Measurements from ENCODE around the gene MOSMO.
"Not testable (repeated sequence)": the region's sequence is repeated elsewhere in the genome, so short reads cannot be mapped to it uniquely, and the experiment has no call there.

MOSMO gene

DNA sequence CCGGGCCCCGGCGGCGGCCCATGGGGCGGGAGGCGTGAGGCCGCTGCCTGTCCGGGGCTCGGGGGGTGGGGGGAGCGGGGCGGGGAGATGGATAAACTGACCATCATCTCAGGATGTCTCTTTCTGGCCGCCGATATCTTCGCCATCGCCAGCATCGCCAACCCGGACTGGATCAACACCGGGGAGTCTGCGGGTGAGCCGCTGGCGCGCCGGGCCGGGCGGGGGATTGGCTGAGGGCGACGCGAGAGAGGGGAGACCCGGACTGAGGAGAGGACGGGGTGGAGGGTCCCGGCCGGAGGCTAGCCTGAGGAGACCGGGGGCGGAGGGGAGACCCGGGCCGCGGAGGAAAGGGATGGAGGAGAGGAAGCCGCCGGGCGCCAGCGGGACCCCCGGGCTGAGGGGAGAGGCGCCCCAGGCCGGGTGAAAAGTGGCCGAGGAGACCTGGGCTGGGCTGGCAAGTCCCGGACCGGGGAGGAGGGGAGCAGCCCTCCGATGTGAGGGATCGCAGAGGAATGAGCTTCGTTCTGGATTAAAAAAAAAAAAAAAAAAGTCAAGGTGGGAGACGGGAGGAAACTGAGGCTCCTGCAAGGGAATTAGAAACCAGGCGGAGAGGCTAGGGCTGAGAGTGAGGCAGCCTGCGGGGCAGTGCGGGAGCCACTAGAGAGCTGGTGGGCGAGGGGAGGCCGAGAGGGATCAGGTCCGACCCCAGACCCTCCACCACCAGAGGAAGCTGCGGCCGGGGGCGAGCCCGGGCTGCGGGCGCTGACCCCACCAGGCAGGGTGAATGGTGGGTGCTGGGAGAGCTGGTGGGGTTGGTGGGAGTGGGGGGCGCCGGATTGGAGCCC is 526 bp downstream of the MOSMO start:
- peak in 1 of 3 experiments; percentile 20 for DNase-seq
- Mint-ChIP-seq H3K4me1 (ENCODE audit: low read depth in 2 of 2) (peaks cover 26 to 47% of the 10 kb centered on the region in 2 donors), H3K27ac (peak overlapping the region; percentile 65 to 97), H3K4me3 (peak overlapping the region; percentile 87 to 89), H3K9me3 (no peaks in the 10 kb centered on the region), H3K27me3 (no peaks in the 10 kb centered on the region), H3K36me3 (ENCODE audit: insufficient read depth) (peaks cover 5% of the 10 kb centered on the region)
- peak; percentile 36 for ATAC-seq (replicated peaks)

DNA sequence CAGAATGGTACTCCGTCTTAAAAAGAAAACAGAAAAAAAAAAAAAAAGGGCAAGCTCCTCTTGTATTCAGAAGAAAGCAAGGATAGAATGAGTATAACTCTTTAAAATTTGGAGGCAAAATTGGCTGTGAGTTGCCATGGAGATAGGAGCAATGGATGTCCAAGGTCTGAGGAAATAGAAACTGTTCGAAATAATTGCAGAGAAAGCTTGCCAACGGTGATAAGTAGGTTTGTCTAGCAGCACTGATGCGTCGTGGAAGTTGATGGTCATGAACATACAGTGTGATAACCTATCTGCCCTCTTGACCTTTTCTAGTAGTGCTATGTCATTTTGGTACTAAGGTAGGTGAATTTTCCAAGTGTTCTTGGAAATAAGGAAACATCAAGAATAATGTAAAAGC is 3.0 kb downstream of the MOSMO start:
- H3K4me1 Mint-ChIP-seq (ENCODE audit: low read depth in 2 of 2), result peaks cover 31 to 53% of the 10 kb centered on the region in 2 donors
- H3K4me3 Mint-ChIP-seq, result no peak overlapping the region
- no peak for ATAC-seq (replicated peaks)
- H3K9me3 Mint-ChIP-seq, result no peaks in the 10 kb centered on the region
- no peaks in the 10 kb centered on the region for H3K27me3 Mint-ChIP-seq
- peaks cover 5% of the 10 kb centered on the region for H3K36me3 Mint-ChIP-seq (ENCODE audit: insufficient read depth)
- H3K27ac Mint-ChIP-seq, result peak overlapping the region; percentile 2 to 26
- no peak for DNase-seq

- no peak for ATAC-seq (replicated peaks)
- Mint-ChIP-seq H3K4me3 (no peak overlapping the region), H3K27ac (peak overlapping the region in 1 of 2 donors; percentile 27), H3K9me3 (no peaks in the 10 kb centered on the region), H3K4me1 (ENCODE audit: low read depth in 2 of 2) (peaks cover 31 to 55% of the 10 kb centered on the region in 2 donors), H3K36me3 (ENCODE audit: insufficient read depth) (peaks cover 5% of the 10 kb centered on the region), H3K27me3 (no peaks in the 10 kb centered on the region)
- DNase-seq, result no peak
These were observed 4.3 kb downstream of the MOSMO start for GRCh38 chr16:22012241-22012640.

DNA sequence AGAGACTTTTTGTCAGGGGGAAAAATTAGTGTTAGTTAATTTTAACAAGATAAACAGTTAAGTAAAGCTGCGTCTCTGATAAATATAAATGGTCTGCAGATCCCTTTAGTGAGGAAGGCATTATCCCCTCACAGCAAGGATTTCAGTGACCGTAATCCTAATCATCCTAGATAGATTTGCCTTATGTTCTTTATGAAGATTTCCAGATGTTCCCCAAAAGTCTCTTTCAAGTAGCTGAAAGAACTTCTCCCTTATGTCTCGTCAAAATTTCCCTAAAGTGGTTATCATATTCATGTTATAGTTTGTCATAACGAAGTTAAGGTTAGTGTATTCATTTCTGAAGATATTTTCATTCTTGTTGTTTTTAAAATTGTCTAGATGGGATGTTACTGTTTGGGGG is 5.6 kb downstream of the MOSMO start:
- no peaks in the 10 kb centered on the region for H3K9me3 Mint-ChIP-seq
- no peak overlapping the region for H3K4me3 Mint-ChIP-seq
- H3K27me3 Mint-ChIP-seq, result no peaks in the 10 kb centered on the region
- peaks cover 29 to 52% of the 10 kb centered on the region in 2 donors for H3K4me1 Mint-ChIP-seq (ENCODE audit: low read depth in 2 of 2)
- no peaks in the 10 kb centered on the region for H3K36me3 Mint-ChIP-seq (ENCODE audit: insufficient read depth)
- ATAC-seq (replicated peaks), result no peak
- DNase-seq, result no peak
- H3K27ac Mint-ChIP-seq, result peak overlapping the region in 1 of 2 donors; percentile 27

DNA sequence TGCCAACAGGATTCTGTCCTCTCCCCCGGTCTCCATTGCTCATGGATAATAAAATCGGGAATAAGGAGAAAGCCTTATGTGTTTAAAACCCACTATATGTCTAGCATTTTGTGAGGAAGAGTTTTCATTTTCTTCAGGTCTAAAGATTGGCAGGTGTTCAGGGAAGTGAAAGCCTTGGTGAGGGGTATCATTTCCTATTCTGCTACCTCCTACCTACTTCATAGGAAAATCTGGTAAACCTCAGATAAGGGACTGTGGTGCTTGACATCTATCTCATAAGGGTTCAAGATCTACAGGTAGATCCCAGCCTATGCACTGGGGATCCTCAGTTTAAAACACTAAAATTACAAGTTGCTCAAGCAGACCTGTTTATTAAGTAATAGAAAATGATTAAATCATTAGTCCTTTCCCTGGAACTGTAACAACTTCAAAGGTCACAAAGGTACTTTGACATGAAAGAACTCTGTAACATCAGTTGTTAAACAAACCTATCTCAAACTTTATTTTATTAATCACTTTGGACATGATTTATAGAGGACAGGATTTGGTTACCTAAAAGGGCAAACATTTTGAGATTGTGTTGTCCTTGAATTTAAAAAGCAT is 6.5 kb downstream of the MOSMO start:
- Mint-ChIP-seq H3K27ac (no peak overlapping the region), H3K4me1 (ENCODE audit: low read depth in 2 of 2) (peaks cover 25 to 51% of the 10 kb centered on the region in 2 donors), H3K9me3 (no peaks in the 10 kb centered on the region), H3K27me3 (no peaks in the 10 kb centered on the region), H3K4me3 (no peak overlapping the region), H3K36me3 (ENCODE audit: insufficient read depth) (no peaks in the 10 kb centered on the region)
- no peak for ATAC-seq (replicated peaks)
- DNase-seq, result no peak

DNA sequence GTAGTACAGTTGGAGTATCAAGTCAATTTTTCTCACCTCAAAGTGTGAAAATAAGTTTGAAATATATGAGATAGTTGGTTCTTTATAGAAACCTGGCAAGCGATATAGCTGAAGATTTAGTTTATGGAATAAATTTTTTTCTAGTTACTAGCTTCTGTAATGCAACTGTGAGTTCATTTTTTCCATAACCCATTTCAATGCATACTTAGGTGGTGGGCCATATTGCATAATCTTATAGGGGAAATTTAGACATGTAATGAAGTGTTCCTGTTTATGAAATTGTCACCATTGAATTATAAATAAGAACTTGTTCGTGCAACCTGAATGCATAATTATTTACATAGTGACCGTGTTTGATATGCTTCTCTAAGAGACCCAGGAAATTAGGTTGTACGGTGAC is 9.0 kb downstream of the MOSMO start:
- H3K27me3 Mint-ChIP-seq, result no peaks in the 10 kb centered on the region
- DNase-seq (no peak), ATAC-seq (replicated peaks) (no peak)
- H3K9me3 Mint-ChIP-seq, result no peaks in the 10 kb centered on the region
- H3K36me3 Mint-ChIP-seq (ENCODE audit: insufficient read depth), result no peaks in the 10 kb centered on the region
- H3K4me1 Mint-ChIP-seq (ENCODE audit: low read depth in 2 of 2), result peaks cover 24 to 44% of the 10 kb centered on the region in 2 donors
- H3K27ac Mint-ChIP-seq, result no peak overlapping the region
- H3K4me3 Mint-ChIP-seq, result no peak overlapping the region

DNA sequence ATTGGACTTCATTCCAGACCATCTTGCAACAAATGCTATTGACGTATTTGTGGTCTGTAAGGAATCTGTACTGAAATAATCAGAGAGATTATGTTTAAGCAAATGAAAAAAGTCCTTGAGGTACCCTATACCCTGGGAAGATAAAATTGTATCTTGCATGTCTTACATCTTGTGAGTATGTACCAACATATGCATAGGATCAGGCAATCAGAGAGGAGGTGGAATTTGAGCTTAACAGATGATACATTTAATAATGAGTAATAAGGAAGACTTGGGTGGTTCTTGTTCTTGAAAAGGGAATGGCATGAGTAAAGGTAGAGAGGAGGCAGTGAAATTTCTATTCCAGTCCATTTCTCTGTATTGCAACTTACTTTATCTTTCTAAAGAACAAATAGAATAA is 10.6 kb downstream of the MOSMO start:
- H3K27ac Mint-ChIP-seq, result no peak overlapping the region
- H3K4me3 Mint-ChIP-seq, result no peak overlapping the region
- H3K4me1 Mint-ChIP-seq (ENCODE audit: low read depth in 2 of 2), result peaks cover 22 to 37% of the 10 kb centered on the region in 2 donors
- H3K9me3 Mint-ChIP-seq, result no peaks in the 10 kb centered on the region
- H3K36me3 Mint-ChIP-seq (ENCODE audit: insufficient read depth), result no peaks in the 10 kb centered on the region
- no peak for DNase-seq
- ATAC-seq (replicated peaks), result no peak
- no peaks in the 10 kb centered on the region for H3K27me3 Mint-ChIP-seq

GRCh38 chr16:22022151-22022550 is 14.2 kb downstream of the MOSMO start:
- no peak for ATAC-seq (replicated peaks)
- Mint-ChIP-seq H3K27me3 (no peaks in the 10 kb centered on the region), H3K4me1 (ENCODE audit: low read depth in 2 of 2) (peaks cover 19 to 33% of the 10 kb centered on the region in 2 donors), H3K4me3 (no peak overlapping the region), H3K9me3 (no peaks in the 10 kb centered on the region), H3K27ac (no peak overlapping the region), H3K36me3 (ENCODE audit: insufficient read depth) (no peaks in the 10 kb centered on the region)
- DNase-seq, result no peak

GRCh38 chr16:22023505-22023904 is 15.6 kb downstream of the MOSMO start:
- peaks cover 17 to 34% of the 10 kb centered on the region in 2 donors for H3K4me1 Mint-ChIP-seq (ENCODE audit: low read depth in 2 of 2)
- no peaks in the 10 kb centered on the region for H3K9me3 Mint-ChIP-seq
- H3K4me3 Mint-ChIP-seq, result no peak overlapping the region
- ATAC-seq (replicated peaks) (no peak), DNase-seq (no peak)
- no peaks in the 10 kb centered on the region for H3K27me3 Mint-ChIP-seq
- no peak overlapping the region for H3K27ac Mint-ChIP-seq
- no peaks in the 10 kb centered on the region for H3K36me3 Mint-ChIP-seq (ENCODE audit: insufficient read depth)

GRCh38 chr16:22024785-22025184 is 16.9 kb downstream of the MOSMO start:
- not testable (repeated sequence) for H3K27ac Mint-ChIP-seq; ATAC-seq (replicated peaks); H3K27me3 Mint-ChIP-seq; DNase-seq; H3K9me3 Mint-ChIP-seq; H3K36me3 Mint-ChIP-seq (ENCODE audit: insufficient read depth); H3K4me3 Mint-ChIP-seq
- peaks cover 17 to 25% of the 10 kb centered on the region in 2 donors for H3K4me1 Mint-ChIP-seq (ENCODE audit: low read depth in 2 of 2)

DNA sequence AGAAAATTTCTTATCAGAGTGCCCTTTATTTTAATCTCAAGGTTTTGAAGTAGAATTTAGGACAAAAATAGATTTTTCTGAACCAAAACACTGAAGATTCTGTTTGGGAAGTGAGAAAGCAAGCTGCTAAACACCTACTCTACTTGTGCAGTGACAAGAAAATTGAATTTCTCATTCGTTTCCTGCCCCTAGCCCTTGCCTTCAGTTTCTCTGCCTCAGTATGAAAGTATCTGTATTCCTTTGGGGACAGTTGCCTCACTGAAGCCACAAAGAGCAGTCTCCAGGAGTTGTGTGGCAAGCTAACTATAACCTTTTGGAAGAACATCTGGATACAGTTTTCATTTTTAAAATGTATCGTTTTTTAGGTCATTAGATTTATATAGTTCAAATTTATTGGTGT is 19.7 kb downstream of the MOSMO start:
- H3K4me1 Mint-ChIP-seq (ENCODE audit: low read depth in 2 of 2), result peaks cover 16 to 29% of the 10 kb centered on the region in 2 donors
- H3K9me3 Mint-ChIP-seq, result no peaks in the 10 kb centered on the region
- no peak overlapping the region for H3K4me3 Mint-ChIP-seq
- no peak for ATAC-seq (replicated peaks)
- no peaks in the 10 kb centered on the region for H3K36me3 Mint-ChIP-seq (ENCODE audit: insufficient read depth)
- H3K27ac Mint-ChIP-seq, result peak overlapping the region in 1 of 2 donors; percentile 18
- H3K27me3 Mint-ChIP-seq, result no peaks in the 10 kb centered on the region
- no peak for DNase-seq

GRCh38 chr16:22029632-22030031 is 21.7 kb downstream of the MOSMO start:
- no peak overlapping the region for H3K27ac Mint-ChIP-seq
- no peaks in the 10 kb centered on the region for H3K9me3 Mint-ChIP-seq
- ATAC-seq (replicated peaks) (no peak), DNase-seq (no peak)
- peaks cover 17 to 29% of the 10 kb centered on the region in 2 donors for H3K4me1 Mint-ChIP-seq (ENCODE audit: low read depth in 2 of 2)
- no peak overlapping the region for H3K4me3 Mint-ChIP-seq
- no peaks in the 10 kb centered on the region for H3K27me3 Mint-ChIP-seq
- no peaks in the 10 kb centered on the region for H3K36me3 Mint-ChIP-seq (ENCODE audit: insufficient read depth)

DNA sequence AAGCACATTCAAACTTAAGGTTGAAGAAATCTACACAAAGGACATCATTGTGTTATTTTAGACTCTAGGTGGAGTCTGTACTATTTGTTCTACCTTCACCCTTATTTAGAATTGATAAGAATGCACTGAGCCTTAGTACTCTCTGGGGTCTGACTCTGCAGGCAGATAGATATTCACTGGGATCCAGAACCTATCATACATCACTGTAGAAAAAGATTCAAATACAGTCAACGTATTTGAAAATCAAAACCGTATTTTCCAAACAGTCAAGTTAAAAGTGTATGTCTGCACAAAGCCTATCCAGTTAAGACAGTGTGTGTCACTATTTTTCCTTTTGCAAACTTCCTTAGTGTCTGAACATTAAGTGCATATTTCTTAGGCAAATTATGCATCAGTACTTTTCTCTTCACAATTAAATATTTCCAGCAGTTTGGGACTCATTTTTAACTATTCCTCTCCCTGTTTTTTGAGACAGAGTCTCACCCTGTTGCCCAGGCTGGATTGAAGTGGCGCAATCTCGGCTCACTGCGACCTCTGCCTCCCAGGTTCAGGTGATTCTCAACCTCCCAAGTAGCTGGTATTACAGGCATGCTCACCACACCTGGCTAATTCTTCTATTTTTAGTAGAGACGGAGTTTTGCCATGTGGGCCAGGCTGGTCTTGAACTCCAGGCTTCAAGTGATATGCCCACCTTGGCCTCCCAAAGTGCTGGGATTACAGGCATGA is 22.3 kb downstream of the MOSMO start:
- DNase-seq, result no peak
- Mint-ChIP-seq H3K4me3 (no peak overlapping the region), H3K27me3 (no peaks in the 10 kb centered on the region), H3K4me1 (ENCODE audit: low read depth in 2 of 2) (peaks cover 17 to 29% of the 10 kb centered on the region in 2 donors), H3K36me3 (ENCODE audit: insufficient read depth) (no peaks in the 10 kb centered on the region), H3K9me3 (no peaks in the 10 kb centered on the region), H3K27ac (peak overlapping the region in 1 of 2 donors; percentile 6)
- no peak for ATAC-seq (replicated peaks)

All from effector memory CD8-positive, alpha-beta T cell (primary cell).